Measurements from ENCODE around the gene GPBP1L1. TPM values are rescaled to one million over a fixed set of nuclear protein-coding genes. Genes with fewer than 3 reads are reported as not detected.

GPBP1L1 gene
- polyA plus RNA-seq, 1 of the 3 experiments (the other 2 are of a cell fraction): 28.5 TPM

DNA sequence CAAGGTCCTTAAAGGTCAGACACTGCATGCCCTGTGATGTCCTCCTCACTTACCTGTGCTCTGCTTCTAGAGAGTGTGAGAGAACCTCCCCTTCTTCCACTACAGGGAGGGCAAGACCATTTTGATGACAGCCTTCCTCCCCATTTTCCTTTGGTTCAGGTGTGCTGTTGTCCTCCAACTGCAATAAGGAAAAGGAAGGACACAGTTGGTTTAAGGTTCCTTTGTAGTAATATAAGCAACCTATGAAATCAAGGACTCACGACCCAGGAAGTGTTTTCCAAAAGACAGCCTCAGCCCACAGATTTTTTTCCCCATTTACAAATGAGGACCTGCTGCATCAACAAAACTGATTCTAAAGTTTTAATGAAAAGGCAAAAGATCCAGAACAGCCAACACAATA is 55.9 kb downstream of the GPBP1L1 start (continued):
- TF ChIP-seq, protein P1, sequence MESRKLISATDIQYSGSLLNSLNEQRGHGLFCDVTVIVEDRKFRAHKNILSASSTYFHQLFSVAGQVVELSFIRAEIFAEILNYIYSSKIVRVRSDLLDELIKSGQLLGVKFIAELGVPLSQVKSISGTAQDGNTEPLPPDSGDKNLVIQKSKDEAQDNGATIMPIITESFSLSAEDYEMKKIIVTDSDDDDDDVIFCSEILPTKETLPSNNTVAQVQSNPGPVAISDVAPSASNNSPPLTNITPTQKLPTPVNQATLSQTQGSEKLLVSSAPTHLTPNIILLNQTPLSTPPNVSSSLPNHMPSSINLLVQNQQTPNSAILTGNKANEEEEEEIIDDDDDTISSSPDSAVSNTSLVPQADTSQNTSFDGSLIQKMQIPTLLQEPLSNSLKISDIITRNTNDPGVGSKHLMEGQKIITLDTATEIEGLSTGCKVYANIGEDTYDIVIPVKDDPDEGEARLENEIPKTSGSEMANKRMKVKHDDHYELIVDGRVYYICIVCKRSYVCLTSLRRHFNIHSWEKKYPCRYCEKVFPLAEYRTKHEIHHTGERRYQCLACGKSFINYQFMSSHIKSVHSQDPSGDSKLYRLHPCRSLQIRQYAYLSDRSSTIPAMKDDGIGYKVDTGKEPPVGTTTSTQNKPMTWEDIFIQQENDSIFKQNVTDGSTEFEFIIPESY (IDR thresholded peaks at IDR 0.05; ENCODE audit: borderline replicate concordance, low read depth): no peak

DNA sequence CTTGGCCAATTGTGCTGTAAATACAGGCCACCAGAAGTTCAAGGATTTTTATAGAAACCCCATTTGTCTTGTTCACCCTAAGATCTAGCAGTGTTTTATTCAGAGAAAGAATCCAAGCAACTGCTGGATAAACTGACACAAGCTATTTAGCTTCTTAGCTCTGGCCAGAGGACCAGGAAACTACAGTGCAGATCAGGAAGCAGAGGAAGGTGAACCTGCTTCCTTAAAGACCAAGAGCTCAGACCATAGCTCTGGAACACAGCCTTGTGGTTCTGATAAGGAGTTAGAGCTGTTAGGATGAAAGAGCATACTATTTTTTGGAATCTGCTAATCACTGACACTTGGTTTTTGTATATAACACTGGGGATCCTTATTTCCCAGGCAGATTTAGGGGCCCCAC is 57.3 kb downstream of the GPBP1L1 start:
- no peak overlapping the region for H3K27ac ChIP-seq (ENCODE audit: low read depth in 2 of 2, low read length in 1 of 2)
- POLR2A ChIA-PET: no interaction called here
- H2AFZ ChIP-seq (ENCODE audit: low read depth): no peak overlapping the region
- no peaks in the 10 kb centered on the region for H3K27me3 ChIP-seq (ENCODE audit: insufficient read depth)
- no peaks in the 10 kb centered on the region for H3K79me2 ChIP-seq (ENCODE audit: insufficient read depth)
- peaks cover 53 to 65% of the 10 kb centered on the region in 2 experiments for H3K36me3 ChIP-seq (replicated peaks in 1 of 2; ENCODE audit: control insufficient read depth in 1 of 2, insufficient read depth in 2 of 2, low read length in 1 of 2)
- H4K20me1 ChIP-seq (ENCODE audit: insufficient read depth): no peaks in the 10 kb centered on the region
- no peak for DNase-seq
- no peak overlapping the region for H3K9ac ChIP-seq
- peaks cover 18% of the 10 kb centered on the region for H3F3A ChIP-seq (replicated peaks; ENCODE audit: insufficient read depth)
- H3K4me2 ChIP-seq: no peak overlapping the region
- H3K9me3 ChIP-seq: no peaks in the 10 kb centered on the region
- no peaks in the 10 kb centered on the region; a peak in 1 of 4 replicates for H3K4me1 ChIP-seq (ENCODE audit: control insufficient read depth in 1 of 2, insufficient read depth in 2 of 2, low read depth in 1 of 2, low read length in 1 of 2)
- CTCF ChIA-PET: no interaction called here
- no peaks in the 10 kb centered on the region for H3K9me2 ChIP-seq
- no peak overlapping the region for H3K4me3 ChIP-seq (ENCODE audit: low read depth in 2 of 2, low read length in 1 of 2)
- TF ChIP-seq TEAD4 (IDR thresholded peaks at IDR 0.05; ENCODE audit: borderline replicate concordance, insufficient read depth) (no peak), RFX5 (IDR thresholded peaks at IDR 0.05; ENCODE audit: low read length) (no peak), GABPA (IDR thresholded peaks at IDR 0.05; ENCODE audit: low read depth) (no peak), SIN3A (IDR thresholded peaks at IDR 0.05; ENCODE audit: borderline replicate concordance, low read depth, low read length) (no peak), ELF1 (IDR thresholded peaks at IDR 0.05) (no peak)
- TF ChIP-seq, protein P2, sequence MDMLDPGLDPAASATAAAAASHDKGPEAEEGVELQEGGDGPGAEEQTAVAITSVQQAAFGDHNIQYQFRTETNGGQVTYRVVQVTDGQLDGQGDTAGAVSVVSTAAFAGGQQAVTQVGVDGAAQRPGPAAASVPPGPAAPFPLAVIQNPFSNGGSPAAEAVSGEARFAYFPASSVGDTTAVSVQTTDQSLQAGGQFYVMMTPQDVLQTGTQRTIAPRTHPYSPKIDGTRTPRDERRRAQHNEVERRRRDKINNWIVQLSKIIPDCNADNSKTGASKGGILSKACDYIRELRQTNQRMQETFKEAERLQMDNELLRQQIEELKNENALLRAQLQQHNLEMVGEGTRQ (IDR thresholded peaks at IDR 0.05; ENCODE audit: borderline replicate concordance, low read depth, low read length): no peak
- TF ChIP-seq, protein P3, sequence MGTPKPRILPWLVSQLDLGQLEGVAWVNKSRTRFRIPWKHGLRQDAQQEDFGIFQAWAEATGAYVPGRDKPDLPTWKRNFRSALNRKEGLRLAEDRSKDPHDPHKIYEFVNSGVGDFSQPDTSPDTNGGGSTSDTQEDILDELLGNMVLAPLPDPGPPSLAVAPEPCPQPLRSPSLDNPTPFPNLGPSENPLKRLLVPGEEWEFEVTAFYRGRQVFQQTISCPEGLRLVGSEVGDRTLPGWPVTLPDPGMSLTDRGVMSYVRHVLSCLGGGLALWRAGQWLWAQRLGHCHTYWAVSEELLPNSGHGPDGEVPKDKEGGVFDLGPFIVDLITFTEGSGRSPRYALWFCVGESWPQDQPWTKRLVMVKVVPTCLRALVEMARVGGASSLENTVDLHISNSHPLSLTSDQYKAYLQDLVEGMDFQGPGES (IDR thresholded peaks at IDR 0.05; ENCODE audit: low read depth, low read length): no peak

DNA sequence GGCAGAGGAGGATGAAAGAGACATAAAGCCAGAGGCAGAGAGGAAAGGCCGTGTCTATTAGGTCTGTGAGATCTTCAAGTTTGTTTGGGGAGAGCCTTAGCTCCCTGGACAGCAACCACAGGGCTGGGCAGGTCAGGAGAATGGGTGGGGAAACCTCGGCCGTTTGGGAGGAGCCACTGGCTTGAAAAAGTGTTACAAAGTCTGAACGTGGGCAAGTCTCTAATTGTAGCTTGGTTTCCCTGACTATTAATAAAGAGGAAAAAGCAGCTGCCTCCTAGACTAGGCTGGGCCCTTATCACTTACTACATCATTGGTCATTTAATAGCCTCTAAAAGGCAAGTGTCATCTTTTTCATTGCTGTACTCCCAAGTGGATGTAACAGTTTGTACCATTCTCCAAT is 62.4 kb downstream of the GPBP1L1 start, which contains the start of gene CCDC17:
Gene CCDC17, minus strand, starts transcription at position 83 of the 400 bp plus-strand sequence. CDS start 145 bp downstream, outside the sequence.
- Histone ChIP-seq H3K4me2 (no peak within 1 kb of the TSS), H3K4me1 (ENCODE audit: control insufficient read depth in 1 of 2, insufficient read depth in 2 of 2, low read depth in 1 of 2, low read length in 1 of 2) (no peaks in the 10 kb centered on the region; a peak in 1 of 4 replicates), H3F3A (replicated peaks; ENCODE audit: insufficient read depth) (peaks cover 28% of the 10 kb centered on the region), H3K27ac (ENCODE audit: low read depth in 2 of 2, low read length in 1 of 2) (no peak within 1 kb of the TSS), H3K79me2 (ENCODE audit: insufficient read depth) (no peaks in the 10 kb centered on the region), H3K9ac (no peak within 1 kb of the TSS), H2AFZ (ENCODE audit: low read depth) (no peak within 1 kb of the TSS), H3K27me3 (ENCODE audit: insufficient read depth) (no peaks in the 10 kb centered on the region), H3K9me2 (no peaks in the 10 kb centered on the region), H4K20me1 (ENCODE audit: insufficient read depth) (no peaks in the 10 kb centered on the region), H3K4me3 (ENCODE audit: low read depth in 2 of 2, low read length in 1 of 2) (no peak within 1 kb of the TSS), H3K9me3 (no peaks in the 10 kb centered on the region), H3K36me3 (replicated peaks in 1 of 2; ENCODE audit: control insufficient read depth in 1 of 2, insufficient read depth in 2 of 2, low read length in 1 of 2) (peaks cover 26 to 43% of the 10 kb centered on the region in 2 experiments)
- no peak for DNase-seq
- CTCF ChIA-PET: no interaction called here
- 59% methylated on average over 3 of the region's 4 CpGs for WGBS (ENCODE audit: low lambda C conversion rate)
- POLR2A ChIA-PET: no interaction called here
- TF ChIP-seq TCF12 (IDR thresholded peaks at IDR 0.05) (no peak), SMC3 (IDR thresholded peaks at IDR 0.05; ENCODE audit: low read depth, low read length) (no peak), CHD2 (IDR thresholded peaks at IDR 0.05; ENCODE audit: low read length, partially characterized antibody) (no peak), RAD21 (IDR thresholded peaks at IDR 0.05; ENCODE audit: low read length) (no peak), POLR2AphosphoS5 (IDR thresholded peaks at IDR 0.05; ENCODE audit: low read depth, low read length) (no peak), SIN3A (IDR thresholded peaks at IDR 0.05; ENCODE audit: borderline replicate concordance, low read depth, low read length) (no peak), GATA2 (CRISPR knock-in tag; IDR thresholded peaks at IDR 0.05) (no peak)
- TF ChIP-seq, protein P4, sequence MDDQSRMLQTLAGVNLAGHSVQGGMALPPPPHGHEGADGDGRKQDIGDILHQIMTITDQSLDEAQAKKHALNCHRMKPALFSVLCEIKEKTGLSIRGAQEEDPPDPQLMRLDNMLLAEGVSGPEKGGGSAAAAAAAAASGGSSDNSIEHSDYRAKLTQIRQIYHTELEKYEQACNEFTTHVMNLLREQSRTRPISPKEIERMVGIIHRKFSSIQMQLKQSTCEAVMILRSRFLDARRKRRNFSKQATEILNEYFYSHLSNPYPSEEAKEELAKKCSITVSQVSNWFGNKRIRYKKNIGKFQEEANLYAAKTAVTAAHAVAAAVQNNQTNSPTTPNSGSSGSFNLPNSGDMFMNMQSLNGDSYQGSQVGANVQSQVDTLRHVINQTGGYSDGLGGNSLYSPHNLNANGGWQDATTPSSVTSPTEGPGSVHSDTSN (IDR thresholded peaks at IDR 0.05): no peak
- TF ChIP-seq, protein P1 (IDR thresholded peaks at IDR 0.05; ENCODE audit: borderline replicate concordance, low read depth): no peak
- TF ChIP-seq, protein P5, sequence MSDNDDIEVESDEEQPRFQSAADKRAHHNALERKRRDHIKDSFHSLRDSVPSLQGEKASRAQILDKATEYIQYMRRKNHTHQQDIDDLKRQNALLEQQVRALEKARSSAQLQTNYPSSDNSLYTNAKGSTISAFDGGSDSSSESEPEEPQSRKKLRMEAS (IDR thresholded peaks at IDR 0.05; ENCODE audit: low read depth): no peak
- TF ChIP-seq, protein P6, sequence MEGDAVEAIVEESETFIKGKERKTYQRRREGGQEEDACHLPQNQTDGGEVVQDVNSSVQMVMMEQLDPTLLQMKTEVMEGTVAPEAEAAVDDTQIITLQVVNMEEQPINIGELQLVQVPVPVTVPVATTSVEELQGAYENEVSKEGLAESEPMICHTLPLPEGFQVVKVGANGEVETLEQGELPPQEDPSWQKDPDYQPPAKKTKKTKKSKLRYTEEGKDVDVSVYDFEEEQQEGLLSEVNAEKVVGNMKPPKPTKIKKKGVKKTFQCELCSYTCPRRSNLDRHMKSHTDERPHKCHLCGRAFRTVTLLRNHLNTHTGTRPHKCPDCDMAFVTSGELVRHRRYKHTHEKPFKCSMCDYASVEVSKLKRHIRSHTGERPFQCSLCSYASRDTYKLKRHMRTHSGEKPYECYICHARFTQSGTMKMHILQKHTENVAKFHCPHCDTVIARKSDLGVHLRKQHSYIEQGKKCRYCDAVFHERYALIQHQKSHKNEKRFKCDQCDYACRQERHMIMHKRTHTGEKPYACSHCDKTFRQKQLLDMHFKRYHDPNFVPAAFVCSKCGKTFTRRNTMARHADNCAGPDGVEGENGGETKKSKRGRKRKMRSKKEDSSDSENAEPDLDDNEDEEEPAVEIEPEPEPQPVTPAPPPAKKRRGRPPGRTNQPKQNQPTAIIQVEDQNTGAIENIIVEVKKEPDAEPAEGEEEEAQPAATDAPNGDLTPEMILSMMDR (IDR thresholded peaks at IDR 0.05): no peak
